HG03066 (cell line): Measurements from ENCODE around the gene RAD51.

Experiments
- ATAC-seq: cut with Tn5 transposase; IDR thresholded peaks from one replicate; pipeline ENCODE4 v1.9.1; 2021; ENCODE audit warnings: low read depth; ENCODE audit not compliant: unreplicated experiment

The RAD51 gene

GRCh38 chr15:40756938-40757337 is 62.0 kb downstream of the RAD51 start:
- no peak for ATAC-seq

GRCh38 chr15:40759961-40760360 is 65.0 kb downstream of the RAD51 start:
- no peak for ATAC-seq

- no peak for ATAC-seq
Measured at GRCh38 chr15:40762919-40763800, 68.2 kb downstream of the RAD51 start.

GRCh38 chr15:40763801-40764628 is 69.0 kb downstream of the RAD51 start, which contains the start of gene GCHFR:
Gene GCHFR (plus strand): TSS chr15:40764068. CDS start chr15:40764181, 113 bp downstream.
- ATAC-seq = peak; percentile 60

- no peak for ATAC-seq
Measured at GRCh38 chr15:40764629-40765103, 69.7 kb downstream of the RAD51 start.

GRCh38 chr15:40766194-40766815 is 71.3 kb downstream of the RAD51 start:
- ATAC-seq = no peak

GRCh38 chr15:40766906-40767837 is 72.2 kb downstream of the RAD51 start:
- ATAC-seq = no peak

- no peak for ATAC-seq
Measured at GRCh38 chr15:40767838-40768500, 73.0 kb downstream of the RAD51 start.

GRCh38 chr15:40768521-40769273 is 73.7 kb downstream of the RAD51 start:
- ATAC-seq = no peak

GRCh38 chr15:40769274-40770146 is 74.5 kb downstream of the RAD51 start, which contains the start of gene C15orf62:
Gene C15orf62 (plus strand): TSS chr15:40769980. CDS start chr15:40770496, 516 bp downstream.
- peak; percentile 53 for ATAC-seq

- ATAC-seq = no peak
Measured at GRCh38 chr15:40770147-40770721, 75.3 kb downstream of the RAD51 start.

- ATAC-seq = no peak
Measured at GRCh38 chr15:40771242-40771641, 76.3 kb downstream of the RAD51 start.

- ATAC-seq = no peak
Measured at GRCh38 chr15:40772014-40772413, 77.0 kb downstream of the RAD51 start.

- ATAC-seq = no peak
Measured at GRCh38 chr15:40773496-40773895, 78.5 kb downstream of the RAD51 start.

GRCh38 chr15:40773902-40774301 is 78.9 kb downstream of the RAD51 start:
- ATAC-seq = no peak

GRCh38 chr15:40775007-40775406 is 80.0 kb downstream of the RAD51 start:
- no peak for ATAC-seq
